H9 (cell line): ENCODE measurements around the gene DPF3. TPM values are rescaled to one million over a fixed set of nuclear protein-coding genes. Genes with fewer than 3 reads are reported as not detected.

ENCODE experiments used
- DNase-seq: peaks from one replicate; pipeline ENCODE4 v3.0.0-alpha.2; 2017
- H2AFZ ChIP-seq: one replicate; pipeline ENCODE4 v1.6.1; 2013; ENCODE audit warnings: mild to moderate bottlenecking, low read length, control low read depth, moderate library complexity
- H2AK5ac ChIP-seq: 2 replicates; pipeline ENCODE4 v1.6.1; 2013; ENCODE audit warnings: low read length, control low read depth, mixed read lengths; ENCODE audit not compliant: insufficient read length
- H2BK120ac ChIP-seq: one replicate; pipeline ENCODE4 v1.6.1; 2013; ENCODE audit warnings: low read depth, mild to moderate bottlenecking, low read length, control low read depth, inconsistent platforms; ENCODE audit not compliant: poor library complexity, severe bottlenecking
- H2BK12ac ChIP-seq: 2 replicates; pipeline ENCODE4 v1.6.1; 2013; ENCODE audit warnings: low read length, control low read depth, mixed read lengths, low read depth; ENCODE audit not compliant: insufficient read length
- H2BK15ac ChIP-seq: 2 replicates; pipeline ENCODE4 v1.6.1; 2013; ENCODE audit warnings: low read depth, low read length, control low read depth
- H2BK20ac ChIP-seq: one replicate; pipeline ENCODE4 v1.6.1; 2013; ENCODE audit warnings: low read depth, mild to moderate bottlenecking, low read length, control low read depth, inconsistent platforms; ENCODE audit not compliant: poor library complexity, severe bottlenecking
- H2BK5ac ChIP-seq: 2 replicates; pipeline ENCODE4 v1.6.1; 2013; ENCODE audit warnings: low read length, control low read depth, mixed read lengths; ENCODE audit not compliant: insufficient read length
- H3K14ac ChIP-seq: 2 replicates; pipeline ENCODE4 v1.6.1; 2013; ENCODE audit warnings: low read length, control low read depth; ENCODE audit not compliant: insufficient read depth
- H3K18ac ChIP-seq: 2 replicates; pipeline ENCODE4 v1.6.1; 2013; ENCODE audit warnings: low read depth, mild to moderate bottlenecking, mixed read lengths, low read length, control low read depth; ENCODE audit not compliant: insufficient read length
- H3K23ac ChIP-seq: 2 replicates; pipeline ENCODE4 v1.6.1; 2013; ENCODE audit warnings: low read length, control low read depth, mixed read lengths, low read depth; ENCODE audit not compliant: insufficient read length
- H3K23me2 ChIP-seq: 2 replicates; pipeline ENCODE4 v1.6.1; 2013; ENCODE audit warnings: low read depth, mild to moderate bottlenecking, mixed read lengths, low read length, control low read depth; ENCODE audit not compliant: insufficient read length, poor library complexity, severe bottlenecking
- H3K27ac ChIP-seq: 2 replicates; pipeline ENCODE4 v1.5.1; 2013; ENCODE audit warnings: low read length, control low read depth, mixed read lengths, low read depth; ENCODE audit not compliant: insufficient read length
- H3K27me3 ChIP-seq: 2 replicates; pipeline ENCODE4 v1.6.1; 2013; ENCODE audit warnings: low read length, control low read depth, inconsistent platforms; ENCODE audit not compliant: insufficient read depth
- H3K4ac ChIP-seq: 2 replicates; pipeline ENCODE4 v1.6.1; 2013; ENCODE audit warnings: low read depth, mild to moderate bottlenecking, control low read depth, inconsistent platforms, low read length, moderate library complexity
- H3K4me1 ChIP-seq: 2 replicates; pipeline ENCODE4 v1.6.1; 2013; ENCODE audit warnings: low read length, control low read depth, inconsistent platforms; ENCODE audit not compliant: insufficient read depth
- H3K4me2 ChIP-seq: 2 replicates; pipeline ENCODE4 v1.6.1; 2013; ENCODE audit warnings: low read length, control low read depth, mixed read lengths; ENCODE audit not compliant: insufficient read length, insufficient read depth
- H3K56ac ChIP-seq: 2 replicates; pipeline ENCODE4 v1.6.1; 2013; ENCODE audit warnings: low read depth, mild to moderate bottlenecking, mixed read lengths, low read length, control low read depth; ENCODE audit not compliant: insufficient read length
- H3K79me1 ChIP-seq: 2 replicates; pipeline ENCODE4 v1.6.1; 2013; ENCODE audit warnings: low read depth, mild to moderate bottlenecking, moderate library complexity, low read length, control low read depth, inconsistent platforms; ENCODE audit not compliant: insufficient read depth, poor library complexity, severe bottlenecking
- H3K79me2 ChIP-seq: 2 replicates; pipeline ENCODE4 v1.6.1; 2013; ENCODE audit warnings: low read length, control low read depth, inconsistent platforms; ENCODE audit not compliant: insufficient read depth
- H3K9ac ChIP-seq: 2 replicates; pipeline ENCODE4 v1.6.1; 2013; ENCODE audit warnings: low read length, control low read depth, mixed read lengths; ENCODE audit not compliant: insufficient read length; ENCODE audit errors: extremely low read depth
- H3K9me3 ChIP-seq: one replicate; pipeline ENCODE4 v1.6.1; 2013; ENCODE audit warnings: low read depth, low read length, inconsistent platforms; ENCODE audit not compliant: control insufficient read depth
- H3T11ph ChIP-seq: one replicate; pipeline ENCODE4 v1.6.1; 2013; ENCODE audit warnings: mild to moderate bottlenecking, low read length, control low read depth, inconsistent platforms
- H4K20me1 ChIP-seq: one replicate; pipeline ENCODE4 v1.6.1; 2013; ENCODE audit not compliant: control insufficient read depth, insufficient read length, insufficient read depth
- H4K5ac ChIP-seq: 2 replicates; pipeline ENCODE4 v1.6.1; 2013; ENCODE audit warnings: low read depth, mild to moderate bottlenecking, mixed read lengths, low read length, control low read depth; ENCODE audit not compliant: insufficient read length
- H4K8ac ChIP-seq: replicated peaks from 2 replicates; pipeline ENCODE4 v1.6.1; 2013; ENCODE audit warnings: low read length, control low read depth, mixed read lengths, low read depth; ENCODE audit not compliant: insufficient read length
- H4K91ac ChIP-seq: 2 replicates; pipeline ENCODE4 v1.6.1; 2013; ENCODE audit warnings: low read depth, mild to moderate bottlenecking, moderate library complexity, mixed read lengths, low read length, control low read depth; ENCODE audit not compliant: insufficient read length
- H3K27ac Mint-ChIP-seq, 3 experiments: 2 replicates in 2 of 3; 3 replicates in 1 of 3; pipeline ENCODE4 v1.8.0; 2020 to 2021; ENCODE audit warnings: mixed read lengths in 3 of 3, mild to moderate bottlenecking in 1 of 3, moderate library complexity in 1 of 3
- H3K27me3 Mint-ChIP-seq: 2 replicates; pipeline ENCODE4 v1.8.0; 2021; ENCODE audit warnings: low read depth, mild to moderate bottlenecking, moderate library complexity, mixed read lengths
- H3K36me3 Mint-ChIP-seq, 3 experiments: 2 replicates in 2 of 3; 3 replicates in 1 of 3; pipeline ENCODE4 v1.8.0; 2020 to 2021; ENCODE audit warnings: low read depth in 3 of 3, mixed read lengths in 3 of 3; ENCODE audit not compliant: insufficient read depth in 1 of 3
- H3K4me1 Mint-ChIP-seq, 2 experiments: 2 replicates each; pipeline ENCODE4 v1.8.0; 2020; ENCODE audit warnings: mixed read lengths in 2 of 2
- H3K4me3 Mint-ChIP-seq, 2 experiments: 2 replicates in 1 of 2; 3 replicates in 1 of 2; pipeline ENCODE4 v1.8.0; 2020 to 2021; ENCODE audit warnings: mild to moderate bottlenecking in 2 of 2, mixed read lengths in 2 of 2, moderate library complexity in 1 of 2
- H3K9me3 Mint-ChIP-seq, 2 experiments: 2 replicates in 1 of 2; 3 replicates in 1 of 2; pipeline ENCODE4 v1.8.0; 2020; ENCODE audit warnings: mild to moderate bottlenecking in 2 of 2, mixed read lengths in 2 of 2, moderate library complexity in 1 of 2
- WGBS: extraction: QIAGEN DNeasy Blood & Tissue Kit; methylation state at CpG from one replicate; pipeline ENCODE4 v1.1.7; 2013; ENCODE audit warnings: missing lambda C conversion rate, low lambda C conversion rate, mixed read lengths; ENCODE audit not compliant: insufficient read length; ENCODE audit errors: extremely low coverage; 5-methylcytosine and 5-hydroxymethylcytosine counted together
- total RNA-seq: library from RNA; stranded (reverse); gene quantifications from 2 replicates; pipeline ENCODE4 v1.2.1, GENCODE V29; 2021
- TF ChIP-seq, protein P1 (sequence below): fragments of 200-600 bp; sonication (generic); conservative IDR thresholded peaks from 3 replicates; pipeline ENCODE4 v1.8.0; 2021; ENCODE audit warnings: antibody characterized with exemption, mild to moderate bottlenecking

Gene DPF3
- total RNA-seq, 1 experiment from 2014 or later = not detected

DNA sequence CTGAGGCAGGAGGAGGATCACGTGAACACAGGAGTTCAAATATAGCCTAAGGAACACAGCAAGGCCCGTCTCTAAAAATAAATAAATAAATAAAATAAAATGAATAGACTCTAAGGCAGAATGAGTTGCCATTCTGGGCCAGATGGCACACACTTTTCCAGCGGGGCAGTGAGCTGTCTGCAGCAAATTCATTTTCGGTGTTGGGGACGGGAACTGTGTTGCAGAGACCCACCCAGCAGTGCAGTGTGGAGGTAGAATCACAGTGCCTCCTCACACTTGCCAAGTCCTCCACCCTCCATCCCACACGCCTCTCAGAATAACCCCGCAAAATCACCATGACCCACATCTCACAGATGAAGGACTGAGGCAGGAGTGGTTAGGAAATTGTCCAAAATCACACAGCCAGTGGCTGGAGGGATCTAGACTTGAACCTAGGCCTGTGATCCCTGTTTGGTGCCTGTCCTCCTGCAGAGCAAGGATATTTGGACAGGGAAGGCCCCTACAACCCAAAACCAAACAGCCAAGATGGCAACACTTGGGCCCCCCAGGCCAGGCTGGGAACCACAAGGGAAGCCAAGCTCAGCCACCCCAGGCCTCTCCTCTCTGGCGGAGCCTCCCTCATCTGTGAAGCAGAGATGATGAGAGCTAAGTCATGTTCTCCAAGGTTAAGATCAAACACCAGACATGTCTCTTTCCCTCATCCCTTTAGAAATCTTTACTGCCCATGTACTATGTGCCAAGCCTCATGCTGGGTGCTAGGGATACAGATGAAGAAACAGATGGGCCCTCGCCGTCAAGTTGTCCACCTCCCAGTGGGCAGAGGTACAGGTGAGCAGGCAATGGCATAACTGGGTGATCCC is 152.7 kb downstream of the DPF3 start:
- Mint-ChIP-seq H3K9me3 (no peaks in the 10 kb centered on the region; a peak in 2 of 5 replicates), H3K4me1 (peaks cover 6 to 13% of the 10 kb centered on the region in 2 experiments), H3K27me3 (peaks cover 3% of the 10 kb centered on the region), H3K27ac (no peak overlapping the region), H3K4me3 (no peak overlapping the region), H3K36me3 (no peaks in the 10 kb centered on the region)
- Histone ChIP-seq H3K4ac (no peak overlapping the region), H3K14ac (no peak overlapping the region), H4K91ac (no peak overlapping the region), H4K20me1 (no peaks in the 10 kb centered on the region), H3K4me1 (no peaks in the 10 kb centered on the region), H3K23me2 (no peaks in the 10 kb centered on the region), H3T11ph (no peak overlapping the region), H2BK20ac (no peak overlapping the region), H2BK15ac (no peak overlapping the region), H3K9ac (no peak overlapping the region), H4K5ac (no peak overlapping the region), H3K79me1 (no peaks in the 10 kb centered on the region), H2AK5ac (no peak overlapping the region), H3K27me3 (no peaks in the 10 kb centered on the region), H3K4me2 (no peak overlapping the region), H2BK12ac (no peak overlapping the region), H3K56ac (no peak overlapping the region), H3K27ac (no peak overlapping the region), H3K79me2 (no peaks in the 10 kb centered on the region), H2AFZ (no peak overlapping the region), H3K18ac (no peak overlapping the region), H2BK120ac (no peak overlapping the region), H4K8ac (no peak overlapping the region), H3K23ac (no peak overlapping the region), H2BK5ac (no peak overlapping the region), H3K9me3 (no peaks in the 10 kb centered on the region)
- no peak for DNase-seq
- TF ChIP-seq, protein P1, sequence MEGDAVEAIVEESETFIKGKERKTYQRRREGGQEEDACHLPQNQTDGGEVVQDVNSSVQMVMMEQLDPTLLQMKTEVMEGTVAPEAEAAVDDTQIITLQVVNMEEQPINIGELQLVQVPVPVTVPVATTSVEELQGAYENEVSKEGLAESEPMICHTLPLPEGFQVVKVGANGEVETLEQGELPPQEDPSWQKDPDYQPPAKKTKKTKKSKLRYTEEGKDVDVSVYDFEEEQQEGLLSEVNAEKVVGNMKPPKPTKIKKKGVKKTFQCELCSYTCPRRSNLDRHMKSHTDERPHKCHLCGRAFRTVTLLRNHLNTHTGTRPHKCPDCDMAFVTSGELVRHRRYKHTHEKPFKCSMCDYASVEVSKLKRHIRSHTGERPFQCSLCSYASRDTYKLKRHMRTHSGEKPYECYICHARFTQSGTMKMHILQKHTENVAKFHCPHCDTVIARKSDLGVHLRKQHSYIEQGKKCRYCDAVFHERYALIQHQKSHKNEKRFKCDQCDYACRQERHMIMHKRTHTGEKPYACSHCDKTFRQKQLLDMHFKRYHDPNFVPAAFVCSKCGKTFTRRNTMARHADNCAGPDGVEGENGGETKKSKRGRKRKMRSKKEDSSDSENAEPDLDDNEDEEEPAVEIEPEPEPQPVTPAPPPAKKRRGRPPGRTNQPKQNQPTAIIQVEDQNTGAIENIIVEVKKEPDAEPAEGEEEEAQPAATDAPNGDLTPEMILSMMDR = no peak
- no CpG with 5 or more reads among the region's 10 CpGs for WGBS
